WTC11 (cell line): ENCODE measurements around the gene SLC25A19.

Experiments
- ETV6 ChIP-seq: sonication (generic); formaldehyde crosslinking; IDR thresholded peaks from 2 replicates; pipeline ENCODE4 v1.8.1; 2022; ENCODE audit warnings: mild to moderate bottlenecking, missing genetic modification reagents
- FOXK1 ChIP-seq: sonication (generic); formaldehyde crosslinking; IDR thresholded peaks from 2 replicates; pipeline ENCODE4 v1.8.0; 2022; ENCODE audit warnings: mild to moderate bottlenecking, moderate library complexity, missing genetic modification reagents
- JUN ChIP-seq: sonication (generic); formaldehyde crosslinking; IDR thresholded peaks from 2 replicates; pipeline ENCODE4 v1.8.0; 2023; ENCODE audit warnings: mild to moderate bottlenecking, missing genetic modification reagents
- TCF7 ChIP-seq: sonication (generic); formaldehyde crosslinking; IDR thresholded peaks from 2 replicates; pipeline ENCODE4 v1.8.0; 2022; ENCODE audit warnings: mild to moderate bottlenecking, low read depth, missing genetic modification reagents, moderate library complexity
- ZNF138 ChIP-seq: sonication (generic); formaldehyde crosslinking; conservative IDR thresholded peaks from 2 replicates; pipeline ENCODE4 v1.8.1; 2022; ENCODE audit warnings: mild to moderate bottlenecking, moderate library complexity, missing genetic modification reagents
- ZNF232 ChIP-seq: sonication (generic); formaldehyde crosslinking; IDR thresholded peaks from 2 replicates; pipeline ENCODE4 v1.8.0; 2022; ENCODE audit warnings: mild to moderate bottlenecking, missing genetic modification reagents
- TF ChIP-seq, protein P1 (sequence below): fragments of 200-600 bp; IDR thresholded peaks from 2 replicates; pipeline ENCODE4 v1.8.0; 2022; ENCODE audit warnings: antibody characterized with exemption

- TF ChIP-seq JUN = no peak
- no peak for TF ChIP-seq ETV6
- TF ChIP-seq, protein P1, sequence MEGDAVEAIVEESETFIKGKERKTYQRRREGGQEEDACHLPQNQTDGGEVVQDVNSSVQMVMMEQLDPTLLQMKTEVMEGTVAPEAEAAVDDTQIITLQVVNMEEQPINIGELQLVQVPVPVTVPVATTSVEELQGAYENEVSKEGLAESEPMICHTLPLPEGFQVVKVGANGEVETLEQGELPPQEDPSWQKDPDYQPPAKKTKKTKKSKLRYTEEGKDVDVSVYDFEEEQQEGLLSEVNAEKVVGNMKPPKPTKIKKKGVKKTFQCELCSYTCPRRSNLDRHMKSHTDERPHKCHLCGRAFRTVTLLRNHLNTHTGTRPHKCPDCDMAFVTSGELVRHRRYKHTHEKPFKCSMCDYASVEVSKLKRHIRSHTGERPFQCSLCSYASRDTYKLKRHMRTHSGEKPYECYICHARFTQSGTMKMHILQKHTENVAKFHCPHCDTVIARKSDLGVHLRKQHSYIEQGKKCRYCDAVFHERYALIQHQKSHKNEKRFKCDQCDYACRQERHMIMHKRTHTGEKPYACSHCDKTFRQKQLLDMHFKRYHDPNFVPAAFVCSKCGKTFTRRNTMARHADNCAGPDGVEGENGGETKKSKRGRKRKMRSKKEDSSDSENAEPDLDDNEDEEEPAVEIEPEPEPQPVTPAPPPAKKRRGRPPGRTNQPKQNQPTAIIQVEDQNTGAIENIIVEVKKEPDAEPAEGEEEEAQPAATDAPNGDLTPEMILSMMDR = no peak
- TF ChIP-seq ZNF232 (CRISPR knock-in tag) = no peak
- no peak for TF ChIP-seq TCF7 (CRISPR knock-in tag)
- TF ChIP-seq ZNF138 (CRISPR knock-in tag) = no peak
- TF ChIP-seq FOXK1 (CRISPR knock-in tag) = no peak
Measured at GRCh38 chr17:75327757-75328156, 38.5 kb upstream of the SLC25A19 start.
